Measurements from ENCODE around the gene ANXA6. TPM values are rescaled to one million over a fixed set of nuclear protein-coding genes. Genes with fewer than 3 reads are reported as not detected.

The ANXA6 gene
- total and polyA plus RNA-seq, 9 of the 15 experiments (the other 6 are each of a cell fraction or from before 2014, with no cell fraction given): 0.70 to 13.2 (median 8.3) TPM

- TF ChIP-seq AFF4 (CRISPR knock-in tag; IDR thresholded peaks at IDR 0.05): no peak
- TF ChIP-seq EGR1 (conservative IDR thresholded peaks at IDR 0.05): no peak
- TF ChIP-seq BCOR (IDR thresholded peaks at IDR 0.05): no peak
- no peak for TF ChIP-seq HDAC3 (IDR thresholded peaks at IDR 0.05; ENCODE audit: borderline replicate concordance, partially characterized antibody)
- TF ChIP-seq KDM1A (IDR thresholded peaks at IDR 0.05): peak in 1 of 2 experiments; percentile 13; a peak in 1 of 4 replicates
- no peak for TF ChIP-seq FOXO4 (CRISPR knock-in tag; IDR thresholded peaks at IDR 0.05)
- no peak for TF ChIP-seq MYBL2 (IDR thresholded peaks at IDR 0.05; ENCODE audit: low read depth)
- TF ChIP-seq MYBL2 (CRISPR knock-in tag; IDR thresholded peaks at IDR 0.05; ENCODE audit: borderline replicate concordance): no peak
- no peak for TF ChIP-seq ZNF655 (CRISPR knock-in tag; IDR thresholded peaks at IDR 0.05)
- 0 out of 2 replicates have a peak, but pooled peaks have one; percentile 30 for TF ChIP-seq ZNF316 (IDR thresholded peaks at IDR 0.05)
- TF ChIP-seq TCF7L2 (IDR thresholded peaks at IDR 0.05; ENCODE audit: low read depth, low read length): no peak
- TF ChIP-seq ZNF707 (CRISPR knock-in tag; conservative IDR thresholded peaks at IDR 0.05): no peak
- TF ChIP-seq RB1 (IDR thresholded peaks at IDR 0.05; ENCODE audit: low read depth): no peak
- no peak for TF ChIP-seq ZNF609 (CRISPR knock-in tag; IDR thresholded peaks at IDR 0.05; ENCODE audit: borderline replicate concordance)
- no peak for TF ChIP-seq NR3C1 (CRISPR knock-in tag; IDR thresholded peaks at IDR 0.05)
- no peak for TF ChIP-seq HIVEP1 (CRISPR knock-in tag; IDR thresholded peaks at IDR 0.05)
- TF ChIP-seq EWSR1 (IDR thresholded peaks at IDR 0.05; ENCODE audit: borderline replicate concordance, low read depth, partially characterized antibody): no peak
Observed at GRCh38 chr5:151079838-151080612, 77.6 kb downstream of the ANXA6 start (continued).
